ENCODE results near the gene EPHA2.

Gene EPHA2

GRCh38 chr1:16135501-16135900, 20.4 kb downstream of the EPHA2 start:
- Histone ChIP-seq H3K79me2 (ENCODE audit: insufficient read depth, low read depth) (no peaks in the 10 kb centered on the region), H3K36me3 (ENCODE audit: insufficient read depth) (no peaks in the 10 kb centered on the region), H3K27ac (no peak overlapping the region), H3K4me1 (ENCODE audit: low read depth, poor library complexity, severe bottlenecking) (peaks cover 19% of the 10 kb centered on the region), H3K4me2 (no peak overlapping the region), H3K4me3 (IDR thresholded peaks at IDR 0.05; ENCODE audit: insufficient read depth, low read depth, low read length) (no peak overlapping the region), H2AFZ (ENCODE audit: low read depth) (no peak overlapping the region), H3K27me3 (ENCODE audit: insufficient read depth, low read depth) (no peaks in the 10 kb centered on the region; the same call in 1 of the 2 replicates), H3K9ac (no peak overlapping the region), H4K20me1 (ENCODE audit: insufficient read depth) (no peaks in the 10 kb centered on the region)
- no peak for TF ChIP-seq CTCF (conservative IDR thresholded peaks at IDR 0.05; ENCODE audit: low read depth, low read length)

GRCh38 chr1:16134906-16135305, 21.0 kb downstream of the EPHA2 start:
- no peak overlapping the region for H3K4me2 ChIP-seq
- H3K79me2 ChIP-seq (ENCODE audit: insufficient read depth, low read depth) = no peaks in the 10 kb centered on the region
- no peak for TF ChIP-seq CTCF (conservative IDR thresholded peaks at IDR 0.05; ENCODE audit: low read depth, low read length)
- no peaks in the 10 kb centered on the region; the same call in 1 of the 2 replicates for H3K27me3 ChIP-seq (ENCODE audit: insufficient read depth, low read depth)
- H3K4me1 ChIP-seq (ENCODE audit: low read depth, poor library complexity, severe bottlenecking) = peaks cover 13% of the 10 kb centered on the region
- H3K36me3 ChIP-seq (ENCODE audit: insufficient read depth) = no peaks in the 10 kb centered on the region
- no peak overlapping the region for H2AFZ ChIP-seq (ENCODE audit: low read depth)
- no peak overlapping the region for H3K27ac ChIP-seq
- no peak overlapping the region for H3K4me3 ChIP-seq (IDR thresholded peaks at IDR 0.05; ENCODE audit: insufficient read depth, low read depth, low read length)
- no peak overlapping the region for H3K9ac ChIP-seq
- H4K20me1 ChIP-seq (ENCODE audit: insufficient read depth) = no peaks in the 10 kb centered on the region

- Histone ChIP-seq H3K36me3 (ENCODE audit: insufficient read depth) (no peaks in the 10 kb centered on the region), H2AFZ (ENCODE audit: low read depth) (no peak overlapping the region), H3K4me3 (IDR thresholded peaks at IDR 0.05; ENCODE audit: insufficient read depth, low read depth, low read length) (no peak overlapping the region), H3K4me2 (no peak overlapping the region), H3K79me2 (ENCODE audit: insufficient read depth, low read depth) (no peaks in the 10 kb centered on the region), H3K27me3 (ENCODE audit: insufficient read depth, low read depth) (no peaks in the 10 kb centered on the region; the same call in 1 of the 2 replicates), H4K20me1 (ENCODE audit: insufficient read depth) (no peaks in the 10 kb centered on the region), H3K4me1 (ENCODE audit: low read depth, poor library complexity, severe bottlenecking) (peaks cover 7% of the 10 kb centered on the region), H3K9ac (no peak overlapping the region), H3K27ac (no peak overlapping the region)
- TF ChIP-seq CTCF (conservative IDR thresholded peaks at IDR 0.05; ENCODE audit: low read depth, low read length) = no peak
Observed at GRCh38 chr1:16134066-16134801, 21.6 kb downstream of the EPHA2 start.

GRCh38 chr1:16133007-16133961, 22.6 kb downstream of the EPHA2 start:
- Histone ChIP-seq H3K27ac (no peak overlapping the region), H3K27me3 (ENCODE audit: insufficient read depth, low read depth) (peaks cover 2% of the 10 kb centered on the region; the same call in 1 of the 2 replicates), H3K4me2 (no peak overlapping the region), H3K9ac (no peak overlapping the region), H4K20me1 (ENCODE audit: insufficient read depth) (no peaks in the 10 kb centered on the region), H2AFZ (ENCODE audit: low read depth) (no peak overlapping the region), H3K4me1 (ENCODE audit: low read depth, poor library complexity, severe bottlenecking) (no peaks in the 10 kb centered on the region), H3K4me3 (IDR thresholded peaks at IDR 0.05; ENCODE audit: insufficient read depth, low read depth, low read length) (no peak overlapping the region), H3K36me3 (ENCODE audit: insufficient read depth) (no peaks in the 10 kb centered on the region), H3K79me2 (ENCODE audit: insufficient read depth, low read depth) (no peaks in the 10 kb centered on the region)
- TF ChIP-seq CTCF (conservative IDR thresholded peaks at IDR 0.05; ENCODE audit: low read depth, low read length) = no peak
